Heart left ventricle (tissue), 16 donors: ENCODE data around the gene CARD14. TPM values are rescaled to one million over a fixed set of nuclear protein-coding genes. Genes with fewer than 3 reads are reported as not detected.

Source experiments
- ATAC-seq, 4 donors: fragments of 200-7000 bp; cut with Tn5 transposase; one replicate each; pipeline ENCODE4 v1.9.1; 2020 to 2022; ENCODE audit warnings: moderate library complexity in 4 of 4, mild to moderate bottlenecking in 3 of 4, moderate number of reproducible peaks in 1 of 4
- DNase-seq, 5 donors: peaks; one replicate each; pipeline ENCODE4 v3.0.0-alpha.2; 2020
- H3K27ac ChIP-seq, 12 donors: fragments of 200-600 bp; sonication (generic) in 4 of 12; one replicate each; pipeline versions ENCODE4 v1.5.0 to v1.8.0; 2016 to 2022; ENCODE audit warnings: mild to moderate bottlenecking in 2 of 12
- H3K27me3 ChIP-seq, 9 donors: fragments of 200-600 bp; sonication (generic) in 2 of 9; one replicate each; pipeline versions ENCODE4 v1.5.1 to v1.8.0; 2016 to 2022; ENCODE audit warnings: mild to moderate bottlenecking in 3 of 9
- H3K36me3 ChIP-seq, 9 donors: fragments of 200-600 bp; sonication (generic) in 2 of 9; one replicate each; pipeline versions ENCODE4 v1.5.0 to v1.8.0; 2018 to 2022; ENCODE audit warnings: mild to moderate bottlenecking in 2 of 9
- H3K4me1 ChIP-seq, 12 donors: fragments of 200-600 bp; sonication (generic) in 4 of 12; one replicate each; pipeline versions ENCODE4 v1.5.0 to v1.8.0; 2016 to 2022; ENCODE audit warnings: mild to moderate bottlenecking in 3 of 12
- H3K4me3 ChIP-seq, 12 donors: fragments of 200-600 bp; sonication (generic) in 4 of 12; one replicate each; pipeline versions ENCODE4 v1.5.0 to v1.8.0; 2017 to 2022; ENCODE audit warnings: mild to moderate bottlenecking in 9 of 12, moderate library complexity in 4 of 12
- H3K9me3 ChIP-seq, 12 donors: fragments of 200-600 bp; sonication (generic) in 4 of 12; one replicate each; pipeline versions ENCODE4 v1.5.0 to v1.8.0; 2016 to 2022; ENCODE audit warnings: mild to moderate bottlenecking in 1 of 12
- POLR2A ChIP-seq, 2 donors: fragments of 450-650 bp; IDR thresholded peaks; one replicate each; pipeline ENCODE4 v1.6.1; 2017; ENCODE audit warnings: antibody characterized with exemption in 2 of 2, mild to moderate bottlenecking in 2 of 2, moderate library complexity in 2 of 2
- whole genome bisulfite sequencing, 4 donors: extraction: QIAGEN DNeasy Blood & Tissue Kit in 2 of 4; methylation state at CpG; one replicate each; pipeline versions ENCODE4 v1.1.5 to v1.1.7; 2013 to 2018; 5-methylcytosine and 5-hydroxymethylcytosine counted together
- intact Hi-C, 10 donors: fragments of 100-400 bp; cut with DNase I; formaldehyde crosslinking; loops; one replicate each; pipeline versions ENCODE4 v1.11.1 to v1.14.2; 2022
- polyA plus RNA-seq, 2 donors: library from polyadenylated mRNA; stranded (reverse); fragments of 200-250 nt; gene quantifications; one replicate each; pipeline ENCODE4 v1.2.3, GENCODE V29; 2013
- total RNA-seq, 9 donors: library from RNA; depleted of rRNA in 2 of 9; stranded (reverse); fragments of >200 nt in 2 of 9; fragmentation: NEBNext Ultra II Directional in 3 of 9; extraction: Animal tissue kit (Norgen Biotek cat#: 25700) in 3 of 9; gene quantifications; one replicate each; pipeline versions ENCODE4 v1.1.0 to v1.2.4, GENCODE V29; 2016 to 2023
- TF ChIP-seq, protein P1 (sequence below), 12 donors: fragments of 200-600 bp; sonication (generic) in 4 of 12; IDR thresholded peaks; one replicate each; pipeline versions ENCODE4 v1.5.0 to v1.8.0; 2018 to 2022; ENCODE audit warnings: antibody characterized with exemption in 12 of 12, mild to moderate bottlenecking in 5 of 12
- donor health status: ischemic (EF 13 %, LVEDD 7.1; RV severe dilation, severe dysfunction).
- donor health status: healthy with polysubstance abuse.
- donor health status: DM: no; HTN: yes; CAD: no.
- donor health status: DM: no; HTN: no; CAD: no.
- donor health status: ischemic (EF 25% LVEDD 6.9; RV normal size, moderate dysfunction).
- donor health status: ischemic (EF 25% LVEDD 5.7; RV mildly dilated, moderate dysfunction).
- donor health status: healthy.
- donor health status: DM: yes; HTN: yes; CAD: no.
- donor health status: ischemic (EF 35%, LVEDD 5.7; RV mildly dilated, moderate dysfunction).
- donor health status: nonischemic (EF 11% LVEDD 7.7; RV severe dilation, severe dysfunction).
- donor health status: DM: yes; HTN: yes; CAD: no.
- donor health status: PGD.
- donor health status: ischemic (EF 29% LVEDD 5.4; RV normal size, mild dysfunction).
- donor health status: nonischemic (EF 23%, LVEDD 6.1; RV moderate dilation, normal function).

The CARD14 gene
- total and polyA plus RNA-seq, 11 donors, result 0.11 to 0.44 (median 0.19) TPM; not detected in 5

DNA sequence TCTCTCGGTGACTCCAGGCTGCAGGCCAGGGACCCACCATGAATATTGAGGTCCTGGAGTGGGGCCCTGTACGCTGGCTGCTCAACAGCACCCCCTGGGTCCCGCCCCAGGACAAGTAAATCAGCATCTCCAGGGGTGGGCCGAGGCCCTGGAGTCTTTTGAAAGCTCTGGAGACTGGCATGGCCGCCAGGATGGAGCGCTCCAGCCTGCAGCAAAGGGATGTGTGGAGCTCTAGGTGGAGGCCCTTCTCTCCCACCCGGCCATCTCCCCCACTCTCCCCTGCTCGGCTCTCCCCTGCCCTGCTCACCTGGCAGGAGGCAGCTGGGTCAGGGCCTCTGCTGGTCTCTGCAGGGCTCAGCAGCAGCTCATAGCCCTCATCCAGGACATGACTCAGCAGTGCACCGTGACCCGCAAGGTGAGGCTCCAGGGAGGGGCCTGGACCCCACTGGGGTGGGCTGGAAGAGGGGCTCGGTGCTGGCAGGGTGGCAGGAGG is 33.7 kb downstream of the CARD14 start:
- ATAC-seq (no peak), DNase-seq (no peak)
- Histone ChIP-seq H3K36me3 (peaks cover 0 to 7% (median 0%) of the 10 kb centered on the region in 9 donors), H3K9me3 (no peaks in the 10 kb centered on the region), H3K4me1 (no peaks in the 10 kb centered on the region), H3K4me3 (no peak overlapping the region), H3K27ac (no peak overlapping the region), H3K27me3 (no peaks in the 10 kb centered on the region)
- WGBS, 4 donors, result 84 to 97% (median 88%) methylated on average over 6 to 11 of the region's 11 CpGs
- intact Hi-C loops, result no loop called here
- no peak for TF ChIP-seq POLR2A (IDR thresholded peaks at IDR 0.05)
- TF ChIP-seq, protein P1, sequence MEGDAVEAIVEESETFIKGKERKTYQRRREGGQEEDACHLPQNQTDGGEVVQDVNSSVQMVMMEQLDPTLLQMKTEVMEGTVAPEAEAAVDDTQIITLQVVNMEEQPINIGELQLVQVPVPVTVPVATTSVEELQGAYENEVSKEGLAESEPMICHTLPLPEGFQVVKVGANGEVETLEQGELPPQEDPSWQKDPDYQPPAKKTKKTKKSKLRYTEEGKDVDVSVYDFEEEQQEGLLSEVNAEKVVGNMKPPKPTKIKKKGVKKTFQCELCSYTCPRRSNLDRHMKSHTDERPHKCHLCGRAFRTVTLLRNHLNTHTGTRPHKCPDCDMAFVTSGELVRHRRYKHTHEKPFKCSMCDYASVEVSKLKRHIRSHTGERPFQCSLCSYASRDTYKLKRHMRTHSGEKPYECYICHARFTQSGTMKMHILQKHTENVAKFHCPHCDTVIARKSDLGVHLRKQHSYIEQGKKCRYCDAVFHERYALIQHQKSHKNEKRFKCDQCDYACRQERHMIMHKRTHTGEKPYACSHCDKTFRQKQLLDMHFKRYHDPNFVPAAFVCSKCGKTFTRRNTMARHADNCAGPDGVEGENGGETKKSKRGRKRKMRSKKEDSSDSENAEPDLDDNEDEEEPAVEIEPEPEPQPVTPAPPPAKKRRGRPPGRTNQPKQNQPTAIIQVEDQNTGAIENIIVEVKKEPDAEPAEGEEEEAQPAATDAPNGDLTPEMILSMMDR (IDR thresholded peaks at IDR 0.05), result no peak

DNA sequence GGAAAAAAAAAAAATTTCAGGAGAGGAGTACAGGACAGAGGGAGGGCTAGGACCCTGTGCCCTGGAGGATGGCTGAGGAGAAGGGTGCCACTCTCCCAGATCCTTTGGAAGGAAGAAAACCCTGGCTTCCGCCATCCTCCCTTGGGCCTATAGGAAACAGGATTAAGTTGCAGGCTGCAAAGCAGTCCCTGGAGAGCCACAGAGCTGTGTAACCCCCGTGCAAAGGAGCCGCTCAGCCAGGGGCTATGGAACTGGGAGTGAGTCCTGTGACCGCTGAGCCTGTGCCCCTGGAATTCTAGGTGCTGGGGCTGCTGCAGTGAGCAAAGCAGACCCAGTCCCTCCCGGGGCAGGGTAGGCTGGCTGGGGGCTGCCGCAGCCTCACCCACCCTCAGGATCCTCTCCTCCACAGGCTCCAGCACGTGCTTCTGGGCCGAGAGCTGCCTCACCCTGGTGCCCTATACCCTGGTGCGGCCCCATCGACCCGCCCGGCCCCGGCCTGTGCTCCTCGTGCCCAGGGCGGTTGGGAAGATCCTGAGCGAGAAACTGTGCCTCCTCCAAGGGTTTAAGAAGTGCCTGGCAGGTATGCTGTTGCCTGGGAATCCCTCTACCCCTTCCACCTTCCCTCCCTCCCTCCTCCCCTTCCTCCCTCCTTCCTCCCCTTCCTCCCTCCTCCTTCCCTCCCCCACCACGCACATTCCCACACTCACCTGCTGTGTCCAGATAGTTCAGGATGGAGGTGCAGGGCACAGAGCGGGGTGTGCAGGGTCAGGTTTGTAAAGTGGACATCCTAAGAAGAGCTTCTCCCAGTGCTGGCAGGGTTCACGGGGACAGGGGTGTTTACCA is 35.0 kb downstream of the CARD14 start:
- no peaks in the 10 kb centered on the region for H3K4me1 ChIP-seq
- H3K36me3 ChIP-seq, result peaks cover 0 to 21% (median 4%) of the 10 kb centered on the region in 9 donors
- no peak overlapping the region for H3K27ac ChIP-seq
- H3K4me3 ChIP-seq, result no peak overlapping the region
- no peak for TF ChIP-seq POLR2A (IDR thresholded peaks at IDR 0.05)
- TF ChIP-seq, protein P1 (IDR thresholded peaks at IDR 0.05), result no peak
- DNase-seq (no peak), ATAC-seq (no peak)
- intact Hi-C loops, result no loop called here
- H3K9me3 ChIP-seq, result no peaks in the 10 kb centered on the region
- WGBS, 4 donors, result 83 to 91% (median 87%) methylated on average over 19 of the region's 19 CpGs
- H3K27me3 ChIP-seq, result no peaks in the 10 kb centered on the region

DNA sequence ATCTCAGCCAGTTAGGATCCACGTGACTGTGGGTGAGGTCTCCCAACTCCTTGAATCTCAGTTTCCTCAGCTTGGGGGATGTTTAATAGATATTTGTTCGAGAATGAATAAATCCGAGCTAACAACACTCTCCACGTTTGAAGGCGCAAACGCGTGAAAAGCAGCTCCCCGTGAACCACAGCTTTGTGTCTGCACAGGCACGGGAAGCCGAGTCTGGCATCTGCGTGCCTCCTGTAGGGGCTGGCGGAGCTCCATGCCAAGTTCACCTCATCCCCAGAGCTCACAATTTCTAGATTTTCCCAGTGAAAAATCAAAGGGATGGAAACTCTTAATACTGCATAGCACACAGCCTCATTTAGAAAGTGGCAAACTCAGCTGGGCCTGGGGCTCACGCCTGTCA is 36.0 kb downstream of the CARD14 start:
- no peaks in the 10 kb centered on the region for H3K9me3 ChIP-seq
- no peak for TF ChIP-seq POLR2A (IDR thresholded peaks at IDR 0.05)
- TF ChIP-seq, protein P1 (IDR thresholded peaks at IDR 0.05), result no peak
- no peaks in the 10 kb centered on the region for H3K4me1 ChIP-seq
- DNase-seq, result no peak
- intact Hi-C loops, result no loop called here
- no peak overlapping the region for H3K27ac ChIP-seq
- peaks cover 0 to 30% (median 13%) of the 10 kb centered on the region in 9 donors for H3K36me3 ChIP-seq
- H3K4me3 ChIP-seq, result no peak overlapping the region
- 88 to 94% (median 93%) methylated on average over 13 of the region's 13 CpGs for WGBS, 4 donors
- no peaks in the 10 kb centered on the region for H3K27me3 ChIP-seq
- ATAC-seq, result no peak

DNA sequence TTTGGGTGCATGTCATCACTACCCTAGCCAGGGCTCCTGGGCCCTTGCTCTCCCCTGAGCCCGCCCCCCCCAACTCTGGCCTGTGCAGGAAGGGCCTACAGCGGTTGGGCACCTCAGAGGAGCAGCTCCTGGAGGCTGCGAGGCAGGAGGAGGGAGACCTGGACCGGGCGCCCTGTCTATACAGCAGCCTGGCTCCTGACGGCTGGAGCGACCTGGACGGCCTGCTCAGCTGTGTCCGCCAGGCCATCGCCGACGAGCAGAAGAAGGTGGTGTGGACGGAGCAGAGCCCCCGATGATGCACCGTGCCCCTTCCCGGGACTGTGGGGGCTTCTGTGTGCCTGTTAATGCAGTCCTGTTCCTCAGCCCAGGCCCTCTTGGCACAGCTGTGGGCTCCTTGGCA is 38.2 kb downstream of the CARD14 start:
- intact Hi-C loops, result no loop called here

More for the DNA sequence above, 38.2 kb downstream of the CARD14 start:
- no peak overlapping the region for H3K4me3 ChIP-seq
- H3K4me1 ChIP-seq, result peaks cover 0 to under 1% (median 0%) of the 10 kb centered on the region in 12 donors
- TF ChIP-seq, protein P1 (IDR thresholded peaks at IDR 0.05), result no peak
- no peak for TF ChIP-seq POLR2A (IDR thresholded peaks at IDR 0.05)
- 94 to 97% (median 95%) methylated on average over 4 to 16 of the region's 16 CpGs for WGBS, 4 donors
- ATAC-seq (no peak), DNase-seq (no peak)
- no peak overlapping the region for H3K27ac ChIP-seq
- no peaks in the 10 kb centered on the region for H3K27me3 ChIP-seq
- peaks cover 0 to 51% (median 34%) of the 10 kb centered on the region in 9 donors for H3K36me3 ChIP-seq
- H3K9me3 ChIP-seq, result no peaks in the 10 kb centered on the region
